ENCODE measurements around the gene ARRDC4.

The ARRDC4 gene

DNA sequence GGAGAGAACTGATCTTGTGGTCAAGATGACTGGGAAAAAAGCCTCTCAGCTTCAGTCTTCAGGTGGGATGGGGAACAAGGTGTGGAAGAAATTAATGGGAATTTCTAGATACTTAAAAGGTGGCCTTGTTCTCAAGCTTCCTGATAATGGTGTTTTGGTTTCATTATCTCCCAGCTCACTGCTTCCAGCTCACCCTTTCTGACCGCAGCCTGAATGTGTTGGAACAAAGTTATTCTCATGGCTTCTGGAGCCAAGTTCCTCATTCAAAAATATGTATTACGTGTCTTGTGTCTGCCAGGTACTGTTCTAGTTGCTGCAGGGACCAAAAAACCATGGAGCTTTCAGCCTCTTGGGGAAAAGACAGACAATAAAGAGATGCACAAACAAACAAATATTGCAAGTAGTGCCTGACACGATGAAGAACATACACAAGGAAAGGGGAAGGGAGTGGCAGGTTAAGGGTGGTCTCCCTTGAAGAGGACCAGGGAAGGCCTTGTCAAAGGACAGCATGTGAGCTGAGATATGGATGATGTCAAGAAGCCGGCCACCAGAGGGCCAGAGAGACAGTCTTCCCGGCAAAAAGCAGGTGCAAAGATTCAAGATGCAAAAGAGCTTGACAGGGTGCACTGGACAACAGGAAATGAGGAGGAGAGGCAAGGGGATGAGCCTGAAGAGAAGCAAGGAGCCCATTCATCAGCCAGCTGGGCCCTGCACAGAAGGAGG is 35.5 kb downstream of the ARRDC4 start:
- no peak for DNase-seq (ENCODE audit: low read depth in 1 of 2, low spot score in 1 of 2)

DNA sequence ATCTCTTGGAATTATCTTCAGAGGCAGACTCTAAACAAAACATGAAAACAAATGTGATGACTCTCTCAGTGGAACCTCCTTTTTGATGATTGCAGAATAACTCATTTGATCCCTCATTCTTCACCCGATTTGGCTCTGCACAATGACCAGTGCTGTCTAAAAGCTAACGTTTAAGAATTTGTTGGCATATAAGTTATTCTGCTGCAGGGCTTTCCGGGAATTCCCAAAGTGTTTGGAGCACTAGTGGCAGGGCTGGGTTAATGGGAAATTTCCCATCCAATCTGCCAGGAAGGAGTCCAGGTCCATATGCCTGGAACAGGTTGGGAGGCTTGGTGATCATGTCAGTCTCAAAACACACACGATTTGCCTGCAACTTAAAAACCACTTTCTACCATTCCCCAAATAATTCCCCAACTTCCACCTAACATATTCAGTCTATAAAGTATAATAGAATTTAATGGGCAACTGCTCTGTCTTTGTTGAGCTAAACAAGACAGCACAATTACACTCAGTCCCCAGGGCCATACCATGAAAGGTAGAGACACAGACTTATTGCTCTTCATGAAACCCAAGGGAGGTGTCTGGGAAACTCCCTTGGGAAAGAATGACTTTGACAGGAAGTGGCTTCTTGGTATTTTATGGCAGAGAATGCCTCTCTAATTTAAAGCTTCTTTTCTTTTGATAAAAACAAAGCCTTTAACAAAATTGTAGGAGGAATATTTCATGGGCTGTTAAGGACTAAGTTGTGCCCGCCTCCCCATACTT is 38.0 kb downstream of the ARRDC4 start:
- DNase-seq (ENCODE audit: low read depth in 1 of 2, low spot score in 1 of 2), result no peak

DNA sequence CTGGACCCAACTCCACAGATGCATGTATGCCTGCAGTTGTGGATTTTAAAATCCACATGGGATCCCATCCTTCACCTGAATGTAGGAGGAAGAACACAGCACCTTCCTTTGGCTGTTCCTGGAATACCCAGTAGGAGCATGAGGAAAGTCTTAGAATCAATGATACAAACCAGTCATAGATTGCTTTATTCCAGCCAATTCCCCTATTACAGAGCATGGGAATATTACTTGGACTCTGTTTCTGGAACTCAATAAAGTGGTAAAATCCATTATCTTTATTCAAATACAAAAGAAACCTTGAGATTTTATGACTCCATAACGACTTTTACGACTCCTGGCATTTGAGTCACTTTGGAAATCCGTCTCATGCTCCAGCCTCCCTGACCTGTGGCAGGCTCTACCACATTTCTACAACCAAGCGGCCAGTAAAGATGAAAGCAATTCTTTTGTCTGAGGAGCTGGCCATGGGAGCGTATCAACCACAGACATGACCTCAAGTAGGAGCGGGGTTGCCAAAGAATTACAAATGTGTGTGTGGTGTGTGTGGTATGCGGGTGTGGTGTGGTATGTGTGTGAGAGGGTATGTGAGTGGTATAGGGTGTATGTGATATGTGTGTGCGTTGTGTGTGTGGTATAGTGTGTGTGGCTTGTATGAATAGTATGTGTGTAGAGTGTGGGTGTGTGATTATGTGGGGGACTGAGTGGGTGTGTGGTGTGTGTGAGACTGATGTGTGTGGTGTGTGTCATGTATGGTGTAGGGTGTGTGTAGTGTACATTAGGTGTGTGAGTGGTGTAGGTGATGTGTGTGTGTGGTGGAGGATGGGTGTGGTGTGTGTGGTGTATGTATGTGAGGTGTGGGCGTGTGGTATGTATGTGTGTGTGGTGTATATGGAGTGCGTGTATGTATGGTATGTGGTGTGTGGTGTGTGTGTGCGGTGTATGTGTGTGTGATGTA is 40.0 kb downstream of the ARRDC4 start:
- no peak for DNase-seq (ENCODE audit: low read depth in 1 of 2, low spot score in 1 of 2)

DNA sequence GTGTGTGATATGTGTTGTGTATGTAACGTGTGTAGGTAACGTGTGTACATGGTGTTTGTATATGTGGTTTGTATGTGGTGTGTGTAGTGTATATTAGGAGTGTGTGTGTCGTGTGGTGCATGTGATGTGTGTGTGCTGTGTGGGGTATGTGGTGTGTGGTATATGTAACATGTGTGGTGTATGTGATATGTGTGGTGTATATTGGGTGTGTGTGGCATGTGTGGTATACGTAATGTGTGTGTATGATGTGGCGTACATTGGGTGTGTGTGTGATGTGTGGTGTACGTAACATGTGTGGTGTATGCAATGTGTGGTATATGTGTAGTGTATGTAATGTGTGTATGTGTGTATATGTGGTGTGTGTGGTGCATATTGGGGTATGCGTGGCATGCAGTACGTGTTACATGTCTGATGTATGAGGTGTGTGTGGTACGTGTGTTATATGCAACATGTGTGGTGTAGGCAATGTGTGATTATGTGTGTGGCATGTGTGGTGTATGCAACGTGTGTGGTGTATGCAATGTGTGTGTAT is 41.2 kb downstream of the ARRDC4 start:
- no peak for DNase-seq (ENCODE audit: low read depth in 1 of 2, low spot score in 1 of 2)

DNA sequence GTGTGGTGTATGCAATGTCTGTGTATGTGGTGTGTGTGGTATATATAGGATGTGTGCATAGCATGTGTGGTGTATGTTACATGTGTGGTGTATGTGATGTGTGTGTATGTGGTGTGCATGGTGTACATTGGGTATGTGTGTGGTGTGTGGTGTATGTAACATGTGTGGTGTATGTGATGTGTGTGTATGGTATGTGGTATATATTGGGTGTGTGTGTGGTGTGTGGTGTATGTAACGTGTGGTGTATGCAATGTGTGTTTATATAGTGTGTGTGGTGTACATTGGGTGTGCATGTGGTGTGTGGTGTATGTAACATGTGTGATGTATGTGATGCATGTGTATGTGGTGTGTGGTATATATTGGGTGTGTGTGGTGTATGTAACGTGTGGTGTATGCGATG is 41.9 kb downstream of the ARRDC4 start:
- no peak for DNase-seq (ENCODE audit: low read depth in 1 of 2, low spot score in 1 of 2)

DNA sequence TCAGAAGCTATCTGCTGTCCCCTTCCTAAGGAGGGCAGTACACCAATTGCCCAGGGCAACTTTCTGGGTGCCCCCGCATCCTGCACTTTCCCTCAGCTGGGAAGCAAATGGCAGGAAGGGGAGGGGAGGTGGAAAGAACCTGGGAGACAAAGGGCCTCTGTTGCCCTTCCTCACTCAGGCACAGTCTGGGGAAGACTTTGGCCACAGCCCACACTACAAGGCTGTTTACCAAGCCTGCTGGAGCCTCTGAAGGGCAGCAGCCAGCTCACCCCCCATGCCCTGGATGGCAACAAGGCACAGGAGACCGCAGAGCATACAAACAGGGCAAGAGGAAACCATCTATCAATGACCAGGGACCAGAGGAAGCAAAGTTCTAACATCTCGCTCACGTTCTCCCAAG is 42.4 kb downstream of the ARRDC4 start:
- no peak for DNase-seq (ENCODE audit: low read depth in 1 of 2, low spot score in 1 of 2)

DNA sequence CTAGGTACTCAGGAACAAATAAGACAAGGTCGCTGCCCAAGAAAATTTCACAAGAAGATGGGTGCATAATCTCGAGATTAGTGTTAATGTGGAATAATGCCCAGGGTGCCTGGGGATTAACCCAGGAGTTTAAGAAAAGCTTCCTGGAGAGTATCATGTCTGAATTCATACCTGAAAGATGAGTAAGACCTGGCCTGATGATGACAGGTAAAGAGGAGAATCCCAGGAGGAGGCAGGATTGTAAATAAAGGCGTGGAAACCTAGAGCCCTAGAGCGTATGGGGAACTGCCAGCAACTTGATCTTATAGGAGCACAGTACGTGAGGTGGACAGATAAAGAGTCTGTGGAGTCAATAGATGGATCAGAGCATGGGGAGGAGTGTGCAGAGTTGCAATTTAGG is 43.0 kb downstream of the ARRDC4 start:
- no peak for DNase-seq (ENCODE audit: low read depth in 1 of 2, low spot score in 1 of 2)

DNA sequence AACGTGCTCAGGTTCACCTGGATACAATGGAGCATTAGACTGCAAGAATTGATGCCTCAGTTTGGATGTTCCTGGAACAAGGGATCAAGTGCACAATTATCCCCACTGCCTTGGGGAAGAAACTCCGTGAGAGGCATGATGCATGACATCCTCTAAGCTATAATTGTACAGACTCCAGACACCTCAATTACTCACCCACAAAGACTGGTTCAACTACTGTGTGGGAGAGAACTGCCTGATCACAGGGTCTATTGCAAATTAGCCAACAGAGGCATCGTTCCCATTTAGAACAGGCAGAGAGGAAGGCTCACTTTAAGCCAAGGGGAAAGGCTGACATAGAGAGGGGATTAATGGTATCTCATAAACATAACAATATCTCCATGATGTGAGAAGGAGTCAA is 43.5 kb downstream of the ARRDC4 start:
- no peak for DNase-seq (ENCODE audit: low read depth in 1 of 2, low spot score in 1 of 2)

DNA sequence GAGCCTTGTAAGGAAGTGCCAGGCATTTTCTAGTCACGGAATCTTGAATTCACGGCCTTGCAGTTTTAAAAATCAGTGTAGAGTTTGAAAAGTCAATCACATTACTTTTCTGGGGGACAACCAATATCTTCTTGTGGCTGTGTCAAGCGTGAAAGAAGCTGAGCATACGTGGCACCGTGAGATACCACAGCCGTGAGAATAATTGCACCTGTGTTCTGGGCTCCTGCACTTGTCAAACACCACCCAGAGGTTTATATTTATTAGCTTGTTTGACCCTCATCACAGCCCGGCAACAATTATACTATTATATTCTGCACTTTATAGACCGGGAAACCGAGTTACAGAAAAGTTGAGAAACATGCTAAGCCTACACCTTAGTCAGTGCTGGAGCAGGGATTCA is 45.2 kb downstream of the ARRDC4 start:
- no peak for DNase-seq (ENCODE audit: low read depth in 1 of 2, low spot score in 1 of 2)

DNA sequence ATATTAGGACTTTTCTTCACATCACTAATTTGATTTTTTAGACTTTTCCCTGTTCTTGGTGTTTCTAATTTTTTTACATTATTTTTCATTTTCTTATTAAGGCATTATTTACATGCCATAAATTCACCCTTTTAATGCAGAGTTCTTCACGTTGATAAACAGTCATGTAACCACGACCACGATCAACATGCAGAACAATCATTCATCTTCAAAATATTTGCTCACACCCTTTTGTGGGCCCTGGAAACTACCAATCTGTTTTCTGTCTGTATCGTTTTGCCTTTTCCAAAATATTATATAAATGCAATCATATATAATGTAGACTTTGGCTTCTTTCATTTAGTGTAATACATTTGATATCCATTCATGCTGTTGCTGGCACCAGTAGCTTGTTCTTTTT is 48.7 kb downstream of the ARRDC4 start:
- no peak for DNase-seq (ENCODE audit: low read depth in 1 of 2, low spot score in 1 of 2)

DNA sequence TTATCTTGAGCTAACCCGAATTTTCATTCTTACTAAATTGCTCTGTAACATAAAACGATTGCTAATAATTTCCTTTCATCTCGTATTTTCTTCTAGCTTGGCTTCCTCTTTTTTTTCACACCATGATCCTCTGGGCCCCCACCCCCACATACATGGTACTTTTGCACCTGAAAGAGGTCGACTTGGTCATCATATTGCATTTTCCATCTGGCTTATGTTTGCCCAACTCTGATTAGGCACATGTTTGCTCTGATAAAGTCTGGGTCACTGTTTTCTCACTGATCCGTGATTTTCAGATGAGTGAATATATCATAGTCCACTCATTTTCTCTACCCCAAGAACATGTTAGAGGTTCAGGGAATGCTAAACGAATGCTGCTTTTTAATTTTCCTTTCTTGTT is 49.5 kb downstream of the ARRDC4 start:
- no peak for DNase-seq (ENCODE audit: low read depth in 1 of 2, low spot score in 1 of 2)

DNA sequence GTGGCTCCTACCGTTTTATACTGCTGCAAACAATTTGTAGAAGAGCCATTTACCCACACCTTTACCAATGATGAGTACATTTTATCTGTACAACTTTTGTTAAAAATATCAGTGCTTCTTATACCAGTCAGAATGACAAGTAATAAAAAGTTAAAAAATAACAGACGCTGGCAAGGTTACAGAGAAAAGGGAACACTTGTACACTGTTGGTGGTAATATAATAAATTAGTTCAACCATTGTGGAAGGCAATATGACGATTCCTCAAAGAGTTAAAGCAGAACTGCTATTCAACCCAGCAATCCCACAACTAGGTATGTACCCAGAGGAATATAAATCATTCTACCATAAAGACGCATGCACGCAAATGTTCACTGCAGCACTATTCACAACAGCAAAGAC is 51.9 kb downstream of the ARRDC4 start:
- no peak for DNase-seq (ENCODE audit: low read depth in 1 of 2, low spot score in 1 of 2)

DNA sequence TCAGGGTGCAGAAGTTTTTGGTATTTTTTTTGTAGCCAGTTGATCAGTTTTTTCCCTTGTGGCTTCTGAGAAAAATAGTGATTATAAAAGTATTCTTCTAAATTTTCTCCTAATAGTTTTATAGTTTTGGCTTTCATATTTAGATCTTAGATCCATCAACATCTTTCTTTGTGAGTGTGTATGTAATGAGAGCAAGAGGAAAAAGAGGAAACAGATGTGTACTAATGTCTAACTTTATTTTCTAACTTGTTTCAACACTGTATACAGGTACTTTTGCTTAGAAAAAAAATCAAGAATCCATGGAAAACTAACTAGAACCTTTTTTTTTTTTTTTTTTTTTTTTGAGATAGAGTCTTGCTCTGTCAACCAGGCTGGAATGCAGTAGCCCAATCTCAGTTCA is 53.1 kb downstream of the ARRDC4 start:
- no peak for DNase-seq (ENCODE audit: low read depth in 1 of 2, low spot score in 1 of 2)

DNA sequence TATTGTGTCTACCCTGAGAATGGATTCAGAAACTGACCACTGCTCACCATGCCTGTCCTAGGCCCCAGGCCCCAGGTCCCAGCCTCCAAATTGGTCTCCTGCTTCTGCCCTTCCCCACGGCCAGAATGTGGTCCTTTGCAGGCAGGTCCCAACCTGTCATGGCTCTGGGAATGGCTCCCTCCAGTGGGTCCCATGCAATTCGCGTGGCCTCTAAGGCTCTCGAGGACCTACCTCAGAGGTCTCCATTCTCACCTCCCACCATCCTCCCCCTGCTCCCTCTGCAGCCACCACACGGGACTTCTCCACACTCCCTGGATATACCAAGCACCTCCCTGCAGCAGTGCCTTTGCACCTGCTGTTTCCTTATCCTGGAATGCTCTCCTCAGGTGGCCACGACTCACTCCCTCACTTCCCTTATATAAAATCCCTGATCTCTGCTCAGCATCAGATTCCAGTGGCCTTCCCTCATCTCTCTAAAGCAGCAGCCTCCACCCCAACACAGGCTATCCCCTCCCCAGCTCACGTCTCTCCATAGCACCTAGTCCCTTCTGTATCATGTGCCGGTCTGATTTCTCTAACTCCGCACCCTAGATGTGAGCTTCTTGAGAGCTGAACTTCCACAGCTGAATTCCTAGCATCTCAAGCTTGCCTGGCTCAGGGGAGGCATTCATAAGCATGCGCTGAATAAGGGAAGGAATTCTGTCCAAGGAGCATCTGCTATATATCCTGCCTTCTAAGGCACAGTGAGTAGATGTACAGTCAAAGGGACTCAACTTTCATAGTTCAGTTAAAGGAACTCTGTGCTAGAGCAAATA is 56.9 kb downstream of the ARRDC4 start:
- no peak for DNase-seq (ENCODE audit: low read depth in 1 of 2, low spot score in 1 of 2)

DNA sequence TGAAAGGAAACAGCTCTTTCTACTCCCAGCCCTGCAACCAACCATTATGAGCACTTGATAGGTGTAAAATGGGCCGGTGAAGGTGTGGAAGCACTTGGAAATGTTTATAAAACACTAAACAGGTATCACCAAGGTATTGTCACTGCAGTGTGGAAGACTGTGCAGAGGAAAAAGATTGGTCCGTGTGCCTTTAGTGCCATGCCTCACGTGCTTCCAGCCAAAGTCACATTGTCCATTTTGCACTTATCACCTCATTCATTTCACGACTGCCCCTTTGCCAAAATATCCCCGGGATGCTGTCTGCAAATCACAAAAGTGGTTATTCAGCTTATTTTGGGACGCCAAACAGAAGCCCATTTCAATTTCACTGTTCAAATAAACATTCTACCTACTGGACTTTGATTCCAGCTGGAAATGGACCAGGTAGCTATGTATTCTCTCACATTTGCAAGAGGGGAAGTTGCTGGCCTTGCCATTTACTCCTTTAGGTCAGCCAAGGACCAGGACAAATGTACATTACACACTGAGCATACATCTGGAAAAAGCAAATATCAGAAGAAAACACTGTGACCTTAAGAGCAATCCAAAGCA is 58.4 kb downstream of the ARRDC4 start:
- DNase-seq (ENCODE audit: low read depth in 1 of 2, low spot score in 1 of 2), result no peak

All from activated T-helper 1 cell treated with anti-CD3 and anti-CD28 coated beads, Interleukin-2, amount 50 U/mL, for 16 hours (primary cell).